C1 segment of cervical spinal cord (tissue), 14 donors: ENCODE data around the gene KCNIP1.

Experiments
- DNase-seq, 14 donors: peaks; one replicate each; lab custom pipeline; 2025; lab: John Stamatoyannopoulos, UW

KCNIP1 gene

GRCh38 chr5:170773024-170773985 lies 269.5 kb downstream of the KCNIP1 start:
- no peak for DNase-seq

- DNase-seq = no peak
These were observed 271.0 kb downstream of the KCNIP1 start for GRCh38 chr5:170774831-170775230.

DNA sequence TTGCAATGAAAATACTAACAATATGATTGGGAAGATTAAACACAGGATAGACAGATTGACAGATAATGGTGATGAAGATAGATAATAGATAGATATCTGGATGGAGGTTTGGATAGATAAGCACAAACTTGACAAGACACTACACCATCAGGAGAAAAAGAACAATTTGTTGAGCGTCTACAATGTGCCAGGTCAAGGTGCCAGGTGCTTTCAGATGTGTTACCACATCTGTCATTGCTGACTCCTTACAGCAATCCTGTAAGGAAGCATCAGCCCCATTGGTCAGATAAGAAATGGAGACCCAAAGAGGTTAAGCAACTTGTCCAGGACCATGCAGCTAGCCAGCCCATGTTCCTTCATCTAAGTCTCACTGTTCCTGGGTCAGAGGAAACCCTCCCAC lies 278.1 kb downstream of the KCNIP1 start:
- DNase-seq = no peak

DNA sequence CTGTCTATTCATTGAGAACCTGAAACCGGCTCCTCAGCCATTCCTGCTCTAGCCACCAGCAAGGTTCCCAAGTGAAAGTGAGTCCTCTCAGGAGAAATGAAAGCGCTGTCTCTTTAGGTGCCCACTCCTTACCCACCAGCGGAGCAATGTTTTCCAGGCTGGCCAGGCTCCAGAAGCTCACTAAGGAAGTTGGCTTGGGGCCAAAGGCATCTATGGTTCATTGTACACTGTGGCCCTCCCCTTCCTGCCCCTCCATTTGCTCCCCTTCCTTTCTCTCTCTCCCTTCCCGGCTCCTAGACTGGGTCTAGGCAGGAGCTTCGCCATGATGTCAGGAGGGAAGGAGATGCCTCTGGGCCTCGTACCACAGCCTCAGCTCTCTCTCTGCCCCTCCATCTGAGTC lies 278.6 kb downstream of the KCNIP1 start:
- DNase-seq = no peak

DNA sequence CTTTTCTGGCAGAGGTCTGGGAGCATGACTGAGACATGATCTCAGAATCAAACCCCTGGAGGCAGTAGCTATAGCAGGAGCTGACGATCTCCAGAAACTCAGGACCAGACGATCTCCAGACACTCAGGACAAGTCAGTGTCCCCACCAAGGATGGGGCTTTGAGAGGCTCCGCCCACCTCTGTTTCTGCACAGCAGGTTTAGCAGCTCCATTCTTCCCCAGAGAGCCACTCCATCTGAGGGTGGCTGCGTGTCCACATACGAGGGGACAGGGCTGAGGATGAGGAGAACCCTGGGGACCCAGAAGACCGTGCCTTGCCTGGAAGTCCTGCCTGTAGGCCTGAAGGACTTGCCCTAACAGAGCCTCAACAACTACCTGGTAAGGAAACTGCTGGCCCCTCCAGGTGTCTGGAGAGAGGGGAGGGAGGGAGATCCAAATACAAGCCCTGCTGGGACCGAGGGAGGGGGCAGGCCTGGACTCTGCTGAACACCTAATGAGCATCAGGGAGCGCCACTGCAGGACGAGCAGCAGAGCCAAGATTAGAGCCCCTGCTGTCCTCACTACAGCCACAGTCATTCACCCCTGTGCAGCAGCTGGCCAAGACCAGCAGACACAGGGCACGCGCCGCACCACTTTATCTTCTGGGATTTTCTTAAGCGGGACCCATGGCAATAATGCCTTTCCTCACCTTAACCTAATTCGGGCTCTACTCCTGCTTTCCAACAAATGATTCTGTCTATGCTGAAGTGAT lies 279.9 kb downstream of the KCNIP1 start, which contains the start of gene GABRP:
GABRP (plus strand) TSS at position 228 of the 750 bp plus-strand sequence. CDS start 4,891 bp downstream, outside the sequence.
- no peak for DNase-seq

DNA sequence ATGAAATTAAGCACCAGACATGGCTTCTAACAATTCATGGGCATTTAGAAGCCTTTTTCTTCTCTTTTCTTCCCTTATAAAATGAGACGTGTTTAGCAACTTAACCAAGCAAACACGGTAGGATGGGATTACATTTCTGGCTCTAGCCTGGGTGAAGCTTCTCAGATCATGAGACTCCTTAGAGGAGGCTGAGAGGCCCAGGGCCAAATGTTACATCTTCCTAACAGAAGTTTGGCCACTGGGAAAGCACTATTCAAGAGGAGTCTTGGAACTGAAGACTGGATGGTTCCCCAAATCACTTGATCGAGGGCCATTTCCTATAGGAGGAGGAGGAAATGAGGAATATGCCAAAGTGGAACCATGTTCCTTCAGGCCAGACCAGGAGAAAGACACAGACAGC lies 281.6 kb downstream of the KCNIP1 start:
- no peak for DNase-seq
